Mesothelial cell of epicardium (in vitro differentiated cells): Measurements from ENCODE around the gene PRUNE1. TPM values are rescaled to one million over a fixed set of nuclear protein-coding genes. Genes with fewer than 3 reads are reported as not detected.

ENCODE experiments used
- DNase-seq, 2 experiments: peaks; one replicate each; pipeline ENCODE4 v3.0.0; 2021; ENCODE audit warnings: low spot score in 2 of 2; ENCODE audit not compliant: unreplicated experiment in 2 of 2
- H3K27ac Mint-ChIP-seq: 2 replicates; pipeline ENCODE4 v1.8.0; 2021; ENCODE audit warnings: mixed read lengths
- H3K27me3 Mint-ChIP-seq: 2 replicates; pipeline ENCODE4 v1.8.0; 2021; ENCODE audit warnings: low read depth, mixed read lengths
- H3K36me3 Mint-ChIP-seq: 2 replicates; pipeline ENCODE4 v1.8.0; 2021; ENCODE audit warnings: mixed read lengths
- H3K4me1 Mint-ChIP-seq: 2 replicates; pipeline ENCODE4 v1.8.0; 2021; ENCODE audit warnings: mixed read lengths
- H3K4me3 Mint-ChIP-seq: 2 replicates; pipeline ENCODE4 v1.8.0; 2021; ENCODE audit warnings: mild to moderate bottlenecking, moderate library complexity, mixed read lengths
- H3K9me3 Mint-ChIP-seq: 2 replicates; pipeline ENCODE4 v1.8.0; 2021; ENCODE audit warnings: mixed read lengths
- total RNA-seq: library from RNA; stranded (reverse); gene quantifications from 3 replicates; pipeline ENCODE4 v1.2.1, GENCODE V29; 2021
- TF ChIP-seq, protein P1 (sequence below): fragments of 200-600 bp; sonication (generic); IDR thresholded peaks from one replicate; pipeline ENCODE4 v1.5.0; 2021; ENCODE audit warnings: antibody characterized with exemption; ENCODE audit not compliant: unreplicated experiment

The PRUNE1 gene
- total RNA-seq, 1 donor from 2014 or later, result 25.4 TPM

- TF ChIP-seq, protein P1, sequence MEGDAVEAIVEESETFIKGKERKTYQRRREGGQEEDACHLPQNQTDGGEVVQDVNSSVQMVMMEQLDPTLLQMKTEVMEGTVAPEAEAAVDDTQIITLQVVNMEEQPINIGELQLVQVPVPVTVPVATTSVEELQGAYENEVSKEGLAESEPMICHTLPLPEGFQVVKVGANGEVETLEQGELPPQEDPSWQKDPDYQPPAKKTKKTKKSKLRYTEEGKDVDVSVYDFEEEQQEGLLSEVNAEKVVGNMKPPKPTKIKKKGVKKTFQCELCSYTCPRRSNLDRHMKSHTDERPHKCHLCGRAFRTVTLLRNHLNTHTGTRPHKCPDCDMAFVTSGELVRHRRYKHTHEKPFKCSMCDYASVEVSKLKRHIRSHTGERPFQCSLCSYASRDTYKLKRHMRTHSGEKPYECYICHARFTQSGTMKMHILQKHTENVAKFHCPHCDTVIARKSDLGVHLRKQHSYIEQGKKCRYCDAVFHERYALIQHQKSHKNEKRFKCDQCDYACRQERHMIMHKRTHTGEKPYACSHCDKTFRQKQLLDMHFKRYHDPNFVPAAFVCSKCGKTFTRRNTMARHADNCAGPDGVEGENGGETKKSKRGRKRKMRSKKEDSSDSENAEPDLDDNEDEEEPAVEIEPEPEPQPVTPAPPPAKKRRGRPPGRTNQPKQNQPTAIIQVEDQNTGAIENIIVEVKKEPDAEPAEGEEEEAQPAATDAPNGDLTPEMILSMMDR, result no peak
- Mint-ChIP-seq H3K9me3 (no peaks in the 10 kb centered on the region), H3K27me3 (no peaks in the 10 kb centered on the region), H3K36me3 (peaks cover 5% of the 10 kb centered on the region), H3K27ac (peak overlapping the region; percentile 69), H3K4me3 (peak overlapping the region; percentile 80), H3K4me1 (peaks cover 35% of the 10 kb centered on the region)
- DNase-seq, result no peak
These were observed 37.3 kb upstream of the PRUNE1 start for GRCh38 chr1:150970808-150971582.

GRCh38 chr1:150971583-150972416 lies 36.4 kb upstream of the PRUNE1 start:
- Mint-ChIP-seq H3K9me3 (no peaks in the 10 kb centered on the region), H3K27me3 (no peaks in the 10 kb centered on the region), H3K4me3 (peak overlapping the region; percentile 80), H3K27ac (peak overlapping the region; percentile 92), H3K36me3 (peaks cover 2% of the 10 kb centered on the region), H3K4me1 (peaks cover 36% of the 10 kb centered on the region)
- DNase-seq, result no peak
- TF ChIP-seq, protein P1, result no peak

- H3K36me3 Mint-ChIP-seq, result peaks cover 2% of the 10 kb centered on the region
- peak overlapping the region; percentile 92 for H3K27ac Mint-ChIP-seq
- no peaks in the 10 kb centered on the region for H3K9me3 Mint-ChIP-seq
- H3K4me3 Mint-ChIP-seq, result peak overlapping the region; percentile 80
- peaks cover 39% of the 10 kb centered on the region for H3K4me1 Mint-ChIP-seq
- TF ChIP-seq, protein P1, result no peak
- no peaks in the 10 kb centered on the region for H3K27me3 Mint-ChIP-seq
- no peak for DNase-seq
These were observed 35.8 kb upstream of the PRUNE1 start for GRCh38 chr1:150972417-150972940.

GRCh38 chr1:150973258-150973835 lies 34.9 kb upstream of the PRUNE1 start:
- no peaks in the 10 kb centered on the region for H3K27me3 Mint-ChIP-seq
- peaks cover 2% of the 10 kb centered on the region for H3K36me3 Mint-ChIP-seq
- H3K4me1 Mint-ChIP-seq, result peaks cover 39% of the 10 kb centered on the region

More at GRCh38 chr1:150973258-150973835, 34.9 kb upstream of the PRUNE1 start:
- H3K9me3 Mint-ChIP-seq, result no peaks in the 10 kb centered on the region
- peak overlapping the region; percentile 80 for H3K4me3 Mint-ChIP-seq
- TF ChIP-seq, protein P1, result no peak
- DNase-seq, result no peak
- H3K27ac Mint-ChIP-seq, result peak overlapping the region; percentile 92
